GM12865 (cell line): ENCODE measurements around the gene KLK4.
A peak's percentile ranks its signal among the peaks of the same experiment; 100 is the strongest.

Source experiments
- DNase-seq: peaks from one replicate; pipeline ENCODE4 v3.0.0; 2010; ENCODE audit warnings: low read depth
- H3K4me3 ChIP-seq: 2 replicates; pipeline ENCODE4 v1.5.1; 2011; ENCODE audit warnings: mild to moderate bottlenecking, low read depth, low read length, control low read depth
- TF ChIP-seq, protein P1 (sequence below): IDR thresholded peaks from 2 replicates; pipeline ENCODE4 v1.5.1; 2011; ENCODE audit warnings: low read length, control low read depth, low read depth, inconsistent platforms; ENCODE audit not compliant: insufficient read depth; ENCODE audit errors: missing control alignments

KLK4 gene

GRCh38 chr19:50916069-50916468 is 4.9 kb upstream of the KLK4 start:
- no peak overlapping the region for H3K4me3 ChIP-seq
- TF ChIP-seq, protein P1, sequence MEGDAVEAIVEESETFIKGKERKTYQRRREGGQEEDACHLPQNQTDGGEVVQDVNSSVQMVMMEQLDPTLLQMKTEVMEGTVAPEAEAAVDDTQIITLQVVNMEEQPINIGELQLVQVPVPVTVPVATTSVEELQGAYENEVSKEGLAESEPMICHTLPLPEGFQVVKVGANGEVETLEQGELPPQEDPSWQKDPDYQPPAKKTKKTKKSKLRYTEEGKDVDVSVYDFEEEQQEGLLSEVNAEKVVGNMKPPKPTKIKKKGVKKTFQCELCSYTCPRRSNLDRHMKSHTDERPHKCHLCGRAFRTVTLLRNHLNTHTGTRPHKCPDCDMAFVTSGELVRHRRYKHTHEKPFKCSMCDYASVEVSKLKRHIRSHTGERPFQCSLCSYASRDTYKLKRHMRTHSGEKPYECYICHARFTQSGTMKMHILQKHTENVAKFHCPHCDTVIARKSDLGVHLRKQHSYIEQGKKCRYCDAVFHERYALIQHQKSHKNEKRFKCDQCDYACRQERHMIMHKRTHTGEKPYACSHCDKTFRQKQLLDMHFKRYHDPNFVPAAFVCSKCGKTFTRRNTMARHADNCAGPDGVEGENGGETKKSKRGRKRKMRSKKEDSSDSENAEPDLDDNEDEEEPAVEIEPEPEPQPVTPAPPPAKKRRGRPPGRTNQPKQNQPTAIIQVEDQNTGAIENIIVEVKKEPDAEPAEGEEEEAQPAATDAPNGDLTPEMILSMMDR, result no peak
- DNase-seq, result no peak

- no peak for DNase-seq
- TF ChIP-seq, protein P1, result no peak
- no peak overlapping the region for H3K4me3 ChIP-seq
These were observed 1.8 kb upstream of the KLK4 start for GRCh38 chr19:50912727-50913716.

DNA sequence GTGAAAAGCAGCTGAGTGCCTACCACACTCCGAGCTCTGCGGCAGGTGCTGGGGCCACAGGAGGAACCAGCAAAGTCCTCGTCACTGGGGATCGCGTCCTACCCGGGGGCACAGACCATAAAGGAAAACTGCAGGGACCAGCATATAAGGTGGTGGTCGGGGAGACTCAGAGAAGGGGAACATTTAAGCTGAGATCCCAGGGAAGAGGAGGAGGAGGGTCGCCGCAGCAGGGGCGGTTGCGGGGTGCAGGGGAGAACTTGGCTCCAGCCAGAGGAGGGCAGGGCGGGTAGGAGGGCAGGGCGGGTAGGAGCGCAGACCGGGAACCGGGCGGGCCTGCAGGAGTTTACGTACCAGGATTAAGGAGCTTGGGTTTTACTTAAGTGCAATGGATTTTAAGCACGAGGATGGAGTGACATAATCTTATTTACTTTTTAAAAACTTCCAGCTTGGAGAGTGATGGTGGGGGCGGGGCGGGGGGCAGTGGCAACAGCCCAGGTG is 956 bp upstream of the KLK4 start:
- TF ChIP-seq, protein P1, result no peak
- no peak overlapping the region for H3K4me3 ChIP-seq
- no peak for DNase-seq

- no peak overlapping the region for H3K4me3 ChIP-seq
- DNase-seq, result no peak
These were observed 473 bp downstream of the KLK4 start for GRCh38 chr19:50910722-50911121.

GRCh38 chr19:50909240-50910070 is 1.7 kb downstream of the KLK4 start:
- TF ChIP-seq, protein P1, result no peak
- DNase-seq, result peak; percentile 79
- no peak overlapping the region for H3K4me3 ChIP-seq

More at GRCh38 chr19:50910722-50911121, 473 bp downstream of the KLK4 start:
- TF ChIP-seq, protein P1, result no peak

DNA sequence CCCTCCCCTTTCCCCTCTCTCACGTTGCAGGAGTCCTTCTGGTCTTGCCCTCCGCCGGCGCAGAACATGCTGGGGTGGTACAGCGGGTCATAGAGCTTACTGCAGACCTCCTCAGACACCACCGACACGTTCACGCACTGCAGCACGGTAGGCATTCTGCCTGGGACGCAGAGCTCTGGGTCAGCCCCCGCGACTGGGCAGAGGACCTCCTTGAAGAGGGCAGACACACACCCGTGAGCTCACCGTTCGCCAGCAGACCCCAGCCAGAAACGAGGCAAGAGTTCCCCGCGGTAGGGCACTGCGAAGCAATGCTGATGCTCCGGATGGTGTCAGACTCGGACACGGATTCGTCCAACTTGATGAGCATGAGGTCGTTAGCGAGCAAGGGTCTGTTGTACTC is 2.9 kb downstream of the KLK4 start:
- no peak overlapping the region for H3K4me3 ChIP-seq
- TF ChIP-seq, protein P1, result no peak
- no peak for DNase-seq
